Prostate gland (tissue), 2 donors: ENCODE data around the gene DEPDC4.

ENCODE experiments used
- POLR2A ChIP-seq: fragments of 450-650 bp; IDR thresholded peaks from one replicate; pipeline ENCODE4 v1.6.1; 2016; ENCODE audit warnings: antibody characterized with exemption, mild to moderate bottlenecking
- POLR2AphosphoS5 ChIP-seq: sonication (generic); formaldehyde crosslinking; IDR thresholded peaks from one replicate; pipeline ENCODE4 v1.6.1; 2017; ENCODE audit warnings: antibody characterized with exemption
- TF ChIP-seq, protein P1 (sequence below), 4 experiments: fragments of 200-600 bp in 2 of 4; fragments of 450-650 bp in 2 of 4; sonication (generic) in 2 of 4; IDR thresholded peaks; 1 replicate in 3 of 4; 2 replicates in 1 of 4; pipeline ENCODE4 v1.5.1; 2016 to 2019; ENCODE audit warnings: antibody characterized with exemption in 4 of 4, mild to moderate bottlenecking in 2 of 4, moderate library complexity in 2 of 4

GRCh38 chr12:100295764-100296555 lies 29.1 kb upstream of the DEPDC4 start:
- TF ChIP-seq, protein P1, sequence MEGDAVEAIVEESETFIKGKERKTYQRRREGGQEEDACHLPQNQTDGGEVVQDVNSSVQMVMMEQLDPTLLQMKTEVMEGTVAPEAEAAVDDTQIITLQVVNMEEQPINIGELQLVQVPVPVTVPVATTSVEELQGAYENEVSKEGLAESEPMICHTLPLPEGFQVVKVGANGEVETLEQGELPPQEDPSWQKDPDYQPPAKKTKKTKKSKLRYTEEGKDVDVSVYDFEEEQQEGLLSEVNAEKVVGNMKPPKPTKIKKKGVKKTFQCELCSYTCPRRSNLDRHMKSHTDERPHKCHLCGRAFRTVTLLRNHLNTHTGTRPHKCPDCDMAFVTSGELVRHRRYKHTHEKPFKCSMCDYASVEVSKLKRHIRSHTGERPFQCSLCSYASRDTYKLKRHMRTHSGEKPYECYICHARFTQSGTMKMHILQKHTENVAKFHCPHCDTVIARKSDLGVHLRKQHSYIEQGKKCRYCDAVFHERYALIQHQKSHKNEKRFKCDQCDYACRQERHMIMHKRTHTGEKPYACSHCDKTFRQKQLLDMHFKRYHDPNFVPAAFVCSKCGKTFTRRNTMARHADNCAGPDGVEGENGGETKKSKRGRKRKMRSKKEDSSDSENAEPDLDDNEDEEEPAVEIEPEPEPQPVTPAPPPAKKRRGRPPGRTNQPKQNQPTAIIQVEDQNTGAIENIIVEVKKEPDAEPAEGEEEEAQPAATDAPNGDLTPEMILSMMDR (IDR thresholded peaks at IDR 0.05), result no peak
- TF ChIP-seq POLR2A, result no peak
- no peak for TF ChIP-seq POLR2AphosphoS5
